ENCODE results near the gene LRRC31. TPM values are rescaled to one million over a fixed set of nuclear protein-coding genes. Genes with fewer than 3 reads are reported as not detected.

Gene LRRC31
- total RNA-seq, 1 experiment from 2014 or later: not detected

DNA sequence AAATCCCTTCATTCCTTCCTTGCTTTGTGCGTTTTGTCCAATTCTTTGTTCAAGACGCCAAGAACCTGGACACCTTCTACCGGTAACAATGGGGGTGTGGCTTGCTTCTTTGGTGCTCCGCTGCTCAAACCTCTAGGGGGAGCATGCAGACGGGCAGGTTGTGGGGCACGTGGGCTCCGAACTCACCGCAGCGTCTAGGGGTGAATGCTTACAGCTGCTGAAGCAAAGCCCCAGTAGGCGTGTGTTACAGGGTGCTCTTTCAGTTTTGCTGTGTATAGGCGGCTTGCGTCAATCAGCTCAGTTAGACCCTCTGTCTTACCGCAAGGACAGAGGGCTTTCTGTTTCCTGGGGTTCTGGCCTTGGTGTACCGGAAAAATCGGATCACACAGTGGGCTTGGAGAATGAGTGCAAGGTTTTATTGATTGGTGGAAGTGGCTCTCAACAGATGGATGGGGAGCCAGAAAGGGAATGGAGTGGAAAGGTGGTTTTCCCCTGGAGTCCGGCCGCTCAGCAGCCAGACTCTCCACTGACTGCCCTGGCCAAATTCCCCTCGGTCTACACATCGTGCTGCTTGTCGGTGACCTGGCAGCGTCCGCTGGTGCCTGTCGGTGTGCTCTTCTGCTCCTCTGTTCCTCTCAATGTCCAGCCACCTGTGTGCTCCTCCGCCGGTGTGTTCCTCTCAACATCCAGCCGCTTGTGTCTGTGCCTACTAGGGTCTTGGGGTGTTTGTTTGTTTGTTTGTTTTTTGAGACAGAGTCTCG is 55.8 kb downstream of the LRRC31 start:
- intact Hi-C loops (cut with micrococcal nuclease; ENCODE audit: unreplicated experiment): no loop called here
- H3K27me3 ChIP-seq (replicated peaks; ENCODE audit: insufficient read depth, low read depth, low read length, poor library complexity): no peaks in the 10 kb centered on the region
- TF ChIP-seq EZH2 (IDR thresholded peaks at IDR 0.05; ENCODE audit: borderline replicate concordance, low read depth, low read length, poor library complexity, severe bottlenecking): no peak
- TF ChIP-seq, protein P1, sequence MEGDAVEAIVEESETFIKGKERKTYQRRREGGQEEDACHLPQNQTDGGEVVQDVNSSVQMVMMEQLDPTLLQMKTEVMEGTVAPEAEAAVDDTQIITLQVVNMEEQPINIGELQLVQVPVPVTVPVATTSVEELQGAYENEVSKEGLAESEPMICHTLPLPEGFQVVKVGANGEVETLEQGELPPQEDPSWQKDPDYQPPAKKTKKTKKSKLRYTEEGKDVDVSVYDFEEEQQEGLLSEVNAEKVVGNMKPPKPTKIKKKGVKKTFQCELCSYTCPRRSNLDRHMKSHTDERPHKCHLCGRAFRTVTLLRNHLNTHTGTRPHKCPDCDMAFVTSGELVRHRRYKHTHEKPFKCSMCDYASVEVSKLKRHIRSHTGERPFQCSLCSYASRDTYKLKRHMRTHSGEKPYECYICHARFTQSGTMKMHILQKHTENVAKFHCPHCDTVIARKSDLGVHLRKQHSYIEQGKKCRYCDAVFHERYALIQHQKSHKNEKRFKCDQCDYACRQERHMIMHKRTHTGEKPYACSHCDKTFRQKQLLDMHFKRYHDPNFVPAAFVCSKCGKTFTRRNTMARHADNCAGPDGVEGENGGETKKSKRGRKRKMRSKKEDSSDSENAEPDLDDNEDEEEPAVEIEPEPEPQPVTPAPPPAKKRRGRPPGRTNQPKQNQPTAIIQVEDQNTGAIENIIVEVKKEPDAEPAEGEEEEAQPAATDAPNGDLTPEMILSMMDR (conservative IDR thresholded peaks at IDR 0.05; ENCODE audit: low read depth, low read length): peak; percentile 53
- H3K9me3 ChIP-seq (ENCODE audit: low read depth, low read length, poor library complexity, severe bottlenecking): no peaks in the 10 kb centered on the region
- no peak overlapping the region for H3K27ac ChIP-seq (ENCODE audit: low read depth, low read length, poor library complexity, severe bottlenecking)
- POLR2A ChIA-PET (ENCODE audit: low non-redundant PET): no interaction called here
- H3K4me1 ChIP-seq (ENCODE audit: insufficient read depth, low read length, poor library complexity, severe bottlenecking): peaks cover 5% of the 10 kb centered on the region
- BruUV-seq (replicated peaks): no TSS peak
- CTCF ChIA-PET: no interaction called here
- H3K36me3 ChIP-seq (ENCODE audit: insufficient read depth, low read length, poor library complexity, severe bottlenecking): no peaks in the 10 kb centered on the region
- H3K4me3 ChIP-seq (ENCODE audit: low read depth, low read length, poor library complexity, severe bottlenecking): peak overlapping the region; percentile 72
- peak; percentile 64 for DNase-seq (ENCODE audit: low spot score)

DNA sequence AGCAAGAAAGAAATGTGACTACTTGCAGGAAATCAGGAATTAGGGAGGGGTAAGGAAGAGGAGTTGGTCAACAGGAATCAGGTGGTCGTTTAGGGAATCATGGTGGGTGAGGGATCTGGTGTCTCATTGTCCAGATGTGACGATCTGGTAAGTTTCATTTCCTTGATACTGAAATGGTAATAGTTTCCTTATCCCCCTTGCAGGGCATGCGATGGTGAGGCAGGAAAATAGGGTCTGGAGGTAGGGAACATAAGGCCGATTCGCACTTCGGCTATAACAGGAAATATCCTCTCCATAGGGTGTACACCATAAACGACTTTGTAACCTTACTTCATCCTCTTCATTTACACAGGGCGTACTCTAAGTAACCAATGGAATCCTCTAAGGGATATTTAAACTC is 56.5 kb downstream of the LRRC31 start:
- Histone ChIP-seq H3K27ac (ENCODE audit: low read depth, low read length, poor library complexity, severe bottlenecking) (peak overlapping the region; percentile 85), H3K9me3 (ENCODE audit: low read depth, low read length, poor library complexity, severe bottlenecking) (no peaks in the 10 kb centered on the region), H3K4me3 (ENCODE audit: low read depth, low read length, poor library complexity, severe bottlenecking) (peak overlapping the region; percentile 72), H3K36me3 (ENCODE audit: insufficient read depth, low read length, poor library complexity, severe bottlenecking) (no peaks in the 10 kb centered on the region), H3K27me3 (replicated peaks; ENCODE audit: insufficient read depth, low read depth, low read length, poor library complexity) (no peaks in the 10 kb centered on the region), H3K4me1 (ENCODE audit: insufficient read depth, low read length, poor library complexity, severe bottlenecking) (peaks cover 5% of the 10 kb centered on the region)
- peak; percentile 22 for DNase-seq (ENCODE audit: low spot score)
- ChIA-PET POLR2A (ENCODE audit: low non-redundant PET) (no interaction called here), CTCF (no interaction called here)
- intact Hi-C loops (cut with micrococcal nuclease; ENCODE audit: unreplicated experiment): no loop called here
- TF ChIP-seq, protein P1 (conservative IDR thresholded peaks at IDR 0.05; ENCODE audit: low read depth, low read length): no peak
- no TSS peak for BruUV-seq (replicated peaks)

DNA sequence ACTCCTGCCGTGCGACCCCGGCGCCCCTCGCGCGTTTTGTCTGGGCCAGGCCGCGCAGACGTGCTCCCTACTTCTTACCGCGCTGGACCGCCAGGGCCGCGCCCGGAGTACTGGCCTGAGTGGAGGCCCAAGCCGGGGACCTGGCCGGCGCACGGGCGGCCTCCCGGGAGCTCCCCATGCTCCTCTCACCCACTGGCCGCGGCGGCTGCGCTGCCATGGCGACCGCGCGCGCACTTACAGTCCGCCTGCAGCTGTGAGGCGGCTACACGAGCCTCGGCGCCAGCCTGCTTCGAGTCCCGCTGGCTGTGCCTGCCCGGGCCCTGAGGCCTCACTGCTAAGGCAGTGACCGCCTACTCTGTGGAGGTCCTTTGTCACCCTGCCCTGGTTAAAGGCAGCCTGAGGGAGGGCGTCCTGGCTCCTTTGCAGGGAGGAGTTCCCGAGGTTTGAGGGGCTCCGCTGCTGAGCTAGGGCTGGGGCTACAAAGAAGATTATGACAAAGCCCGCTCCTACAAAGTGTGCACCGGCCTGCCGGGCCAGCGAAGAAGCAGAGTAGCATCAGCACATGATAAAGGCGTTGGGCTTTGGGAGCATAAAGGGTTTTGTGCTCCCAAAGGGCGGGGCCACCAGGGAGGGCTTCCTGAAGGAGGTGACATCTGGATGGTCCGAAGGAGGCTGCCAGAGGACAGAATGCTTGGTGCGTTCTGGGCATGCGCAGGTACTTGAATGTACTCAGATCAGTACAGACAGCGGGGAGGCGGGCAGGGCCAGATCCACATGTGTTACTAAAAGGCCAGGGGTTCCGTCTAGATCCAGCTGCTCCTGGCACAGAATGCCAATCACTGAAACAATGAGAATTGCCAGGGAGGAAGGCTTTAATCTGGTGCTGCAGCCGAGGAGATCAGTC is 57.2 kb downstream of the LRRC31 start, which contains the start of the genes LRRC34 and LRRIQ4:
Gene LRRC34 (minus strand): TSS at position 573 of the 904 bp plus-strand sequence. CDS start 356 bp downstream, at position 217.
Gene LRRIQ4 (plus strand): TSS at position 539 of the 904 bp plus-strand sequence. CDS start 9,052 bp downstream, outside the sequence.
- H3K4me1 ChIP-seq (ENCODE audit: insufficient read depth, low read length, poor library complexity, severe bottlenecking): peaks cover 5% of the 10 kb centered on the region
- CTCF ChIA-PET: no interaction called here
- no peak for TF ChIP-seq EZH2 (IDR thresholded peaks at IDR 0.05; ENCODE audit: borderline replicate concordance, low read depth, low read length, poor library complexity, severe bottlenecking)
- TF ChIP-seq, protein P1 (conservative IDR thresholded peaks at IDR 0.05; ENCODE audit: low read depth, low read length): no peak
- H3K4me3 ChIP-seq (ENCODE audit: low read depth, low read length, poor library complexity, severe bottlenecking): peak within 1 kb of the TSS; percentile 72
- no peaks in the 10 kb centered on the region for H3K9me3 ChIP-seq (ENCODE audit: low read depth, low read length, poor library complexity, severe bottlenecking)
- intact Hi-C loops (cut with micrococcal nuclease; ENCODE audit: unreplicated experiment): no loop called here
- peak; percentile 91 for DNase-seq (ENCODE audit: low spot score)
- POLR2A ChIA-PET (ENCODE audit: low non-redundant PET): no interaction called here
- no peaks in the 10 kb centered on the region for H3K27me3 ChIP-seq (replicated peaks; ENCODE audit: insufficient read depth, low read depth, low read length, poor library complexity)
- peak within 1 kb of the TSS; percentile 85 for H3K27ac ChIP-seq (ENCODE audit: low read depth, low read length, poor library complexity, severe bottlenecking)
- BruUV-seq (replicated peaks): no TSS peak
- no peaks in the 10 kb centered on the region for H3K36me3 ChIP-seq (ENCODE audit: insufficient read depth, low read length, poor library complexity, severe bottlenecking)

Data from A673 (cell line).